C4-2B (cell line): ENCODE data around the gene SLC25A3.
"Not testable (repeated sequence)": the region's sequence is repeated elsewhere in the genome, so short reads cannot be mapped to it uniquely, and the experiment has no call there.

Experiments used
- H3K27ac ChIP-seq: fragments of 450-650 bp; 2 replicates; pipeline ENCODE4 v1.5.1; 2017
- CTCF ChIP-seq: fragments of 450-650 bp; conservative IDR thresholded peaks from 2 replicates; pipeline ENCODE4 v1.5.1; 2017; ENCODE audit warnings: mild to moderate bottlenecking
- ZFX ChIP-seq: fragments of 450-650 bp; IDR thresholded peaks from 2 replicates; pipeline ENCODE4 v1.6.1; 2017

Gene SLC25A3

GRCh38 chr12:98572010-98572409 lies 21.5 kb upstream of the SLC25A3 start:
- TF ChIP-seq ZFX (no peak), CTCF (peak; percentile 40)
- no peak overlapping the region for H3K27ac ChIP-seq

- no peak overlapping the region for H3K27ac ChIP-seq
- TF ChIP-seq CTCF (no peak), ZFX (no peak)
Observed at GRCh38 chr12:98574110-98574509, 19.4 kb upstream of the SLC25A3 start.

- TF ChIP-seq ZFX (no peak), CTCF (no peak)
- no peak overlapping the region for H3K27ac ChIP-seq
Observed at GRCh38 chr12:98575013-98575412, 18.5 kb upstream of the SLC25A3 start.

GRCh38 chr12:98576795-98577194 lies 16.7 kb upstream of the SLC25A3 start:
- H3K27ac ChIP-seq, result not testable (repeated sequence)

DNA sequence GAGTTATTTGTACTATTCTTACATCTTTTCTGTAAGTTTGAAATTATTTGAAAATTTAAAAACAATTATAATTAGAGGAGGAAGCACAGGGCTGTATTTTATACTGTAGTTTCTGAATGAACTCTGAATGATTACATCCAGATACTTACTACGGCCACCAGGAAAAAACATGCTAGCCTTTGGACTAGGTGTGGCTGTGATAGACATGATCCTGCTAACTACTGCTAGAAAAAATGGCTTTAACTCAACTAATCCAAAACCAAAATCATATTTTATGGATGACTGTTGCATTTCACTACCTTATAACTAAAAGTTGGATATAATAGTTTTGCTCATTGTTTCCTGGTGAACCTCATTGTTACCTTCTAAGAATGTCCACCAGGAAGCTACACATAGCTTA lies 15.1 kb upstream of the SLC25A3 start:
- no peak overlapping the region for H3K27ac ChIP-seq
- TF ChIP-seq ZFX, result no peak
- TF ChIP-seq CTCF, result no peak

GRCh38 chr12:98578821-98579220 lies 14.7 kb upstream of the SLC25A3 start:
- H3K27ac ChIP-seq, result no peak overlapping the region
- no peak for TF ChIP-seq CTCF
- TF ChIP-seq ZFX, result no peak

DNA sequence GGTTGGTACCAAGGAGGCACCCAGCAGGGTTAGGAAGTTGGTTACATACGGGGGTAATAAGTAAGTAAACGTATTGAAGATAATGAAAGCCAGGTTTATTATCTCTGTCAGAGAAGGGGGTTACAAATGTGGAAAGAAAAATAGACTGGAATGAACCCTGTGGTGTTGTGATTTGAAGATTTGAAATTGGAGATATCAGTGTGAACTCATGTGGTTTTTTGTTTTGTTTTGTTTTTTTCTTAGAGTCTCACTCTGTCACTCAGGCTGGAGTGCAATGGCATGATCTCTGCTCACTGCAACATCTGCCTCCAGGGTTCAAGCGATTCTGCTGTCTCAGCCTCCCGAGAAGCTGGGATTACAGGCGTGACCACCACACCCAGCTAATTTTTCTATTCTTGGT lies 14.1 kb upstream of the SLC25A3 start:
- TF ChIP-seq ZFX (no peak), CTCF (no peak)
- H3K27ac ChIP-seq, result no peak overlapping the region

DNA sequence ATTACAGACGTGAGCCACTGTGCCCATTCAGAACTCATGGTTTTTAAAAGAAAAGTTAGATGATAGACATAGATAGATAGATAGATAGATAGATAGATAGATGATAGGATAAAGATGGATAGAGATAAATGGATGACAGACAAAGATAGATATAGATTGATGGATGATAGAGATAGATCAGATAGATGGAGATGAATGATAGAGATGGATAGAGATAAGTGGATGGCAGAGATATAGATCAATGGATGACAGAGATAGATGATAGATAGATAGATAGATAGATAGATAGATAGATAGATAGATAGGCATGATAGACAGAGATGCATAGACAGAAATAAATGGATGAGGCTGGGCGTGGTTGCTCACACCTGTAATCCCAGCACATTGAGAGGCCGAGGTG lies 13.7 kb upstream of the SLC25A3 start:
- TF ChIP-seq ZFX (no peak), CTCF (no peak)

More for the DNA sequence above, 13.7 kb upstream of the SLC25A3 start:
- no peak overlapping the region for H3K27ac ChIP-seq
